Stimulated activated CD8-positive, alpha-beta memory T cell treated with anti-CD3 and anti-CD28 coated beads, Interleukin-7, amount 100 ng/mL, for 24 hours (primary cell): ENCODE measurements around the gene EEIG1.
"Not testable (repeated sequence)": the region's sequence is repeated elsewhere in the genome, so short reads cannot be mapped to it uniquely, and the experiment has no call there.

Source experiments
- DNase-seq: peaks from one replicate; pipeline ENCODE4 v3.0.0-alpha.2; 2020; ENCODE audit warnings: low read depth

EEIG1 gene

DNA sequence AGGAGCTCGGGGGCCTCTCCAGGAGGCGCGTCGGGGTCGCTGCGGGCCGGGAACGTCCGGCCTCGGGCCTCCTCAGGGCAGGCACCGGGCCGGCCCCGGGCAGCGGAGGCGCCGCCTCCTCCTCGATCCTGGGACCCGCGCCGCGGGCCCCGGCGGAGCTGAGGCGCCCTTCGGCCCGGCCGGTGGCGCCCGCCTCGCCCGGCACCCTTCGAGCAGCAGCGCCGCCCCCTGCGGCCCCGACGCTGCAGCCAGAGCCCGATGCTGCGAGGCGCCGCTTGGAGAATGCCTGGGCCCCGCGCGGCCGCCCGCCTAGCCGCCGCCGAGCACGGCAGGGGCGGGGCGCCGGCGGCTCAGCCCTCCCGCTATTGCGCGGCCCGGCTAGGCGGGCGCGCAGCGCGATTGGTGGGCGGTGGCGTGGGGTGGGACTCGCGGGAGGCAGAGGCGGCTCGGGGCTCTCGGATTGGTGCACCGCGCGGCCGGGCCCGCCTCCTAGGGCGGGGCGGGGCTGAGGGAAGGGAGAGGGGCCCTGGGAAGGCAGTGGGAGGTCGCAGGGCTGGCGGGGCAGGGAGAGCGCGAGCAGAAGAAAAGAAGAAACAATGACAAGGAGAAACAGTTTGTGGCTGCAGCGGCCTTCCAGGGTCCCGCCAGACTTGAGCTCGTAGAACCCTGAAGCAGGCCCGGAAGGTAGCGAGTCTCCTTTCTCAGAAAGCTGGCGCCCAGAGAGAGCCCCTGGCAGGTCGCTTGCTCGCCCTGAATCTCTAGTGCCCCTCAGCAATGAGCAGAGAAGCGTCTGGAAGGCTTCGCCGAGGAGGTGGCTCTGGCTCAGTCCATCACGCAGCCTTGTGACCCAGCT is at the start of gene EEIG1:
TSS of gene EEIG1 (minus strand) at position 284 of the 853 bp plus-strand sequence. CDS start 852 bp downstream, outside the sequence.
- DNase-seq = peak; percentile 91

DNA sequence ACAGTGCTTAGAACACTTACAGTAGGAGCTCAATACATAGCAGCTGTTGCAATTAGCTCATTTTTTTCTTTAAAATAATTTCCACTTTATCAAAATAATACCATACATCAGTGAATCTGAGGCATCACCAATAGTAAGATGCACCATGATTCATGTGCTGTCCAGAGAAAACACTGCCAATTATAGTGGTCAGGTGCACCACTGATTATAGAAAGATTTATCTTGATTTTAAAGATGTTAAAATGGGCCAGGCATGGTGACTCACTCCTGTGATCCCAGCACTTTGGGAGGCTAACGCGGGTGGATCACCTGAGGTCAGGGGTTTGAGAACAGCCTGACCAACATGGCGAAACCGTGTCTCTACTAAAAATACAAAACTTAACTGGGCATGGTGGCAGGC is 46.9 kb upstream of the EEIG1 start:
- DNase-seq = no peak

DNA sequence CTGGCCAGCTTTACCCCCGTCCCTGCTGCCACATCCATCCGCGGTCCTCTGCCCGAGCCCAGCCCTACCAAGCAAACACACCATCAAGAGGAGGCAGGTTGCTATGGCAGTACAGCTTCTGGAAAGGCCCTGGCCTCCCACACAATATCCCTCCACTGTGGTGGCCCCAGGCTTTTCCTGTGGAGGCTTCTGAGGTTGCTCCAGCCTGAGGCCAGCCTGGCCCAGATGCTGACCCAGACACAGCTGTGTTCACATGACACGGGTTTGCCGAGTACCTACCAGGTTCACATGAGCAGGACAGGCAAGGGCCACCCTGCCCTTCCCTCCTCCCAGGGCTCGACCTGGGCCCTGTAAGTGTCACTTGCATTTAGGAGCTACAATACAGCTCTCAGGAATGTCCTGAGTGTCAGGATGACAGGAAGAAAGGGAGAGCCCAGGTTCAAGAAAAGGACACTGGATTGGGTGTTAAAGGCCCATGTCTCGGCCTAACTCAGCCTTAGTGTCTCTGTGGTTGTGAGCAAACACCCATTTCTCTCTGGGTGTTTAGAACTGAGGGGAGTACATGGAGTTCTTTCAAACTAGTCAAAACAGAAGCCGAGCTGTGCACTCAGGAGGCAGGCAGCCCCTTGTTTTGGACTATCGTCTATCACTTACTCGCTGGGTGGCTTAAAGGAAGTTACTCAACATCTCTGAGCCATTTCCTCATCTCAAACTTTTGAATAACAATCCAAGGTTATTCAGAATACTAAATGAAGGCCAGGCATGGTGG is 46.2 kb upstream of the EEIG1 start:
- no peak for DNase-seq

DNA sequence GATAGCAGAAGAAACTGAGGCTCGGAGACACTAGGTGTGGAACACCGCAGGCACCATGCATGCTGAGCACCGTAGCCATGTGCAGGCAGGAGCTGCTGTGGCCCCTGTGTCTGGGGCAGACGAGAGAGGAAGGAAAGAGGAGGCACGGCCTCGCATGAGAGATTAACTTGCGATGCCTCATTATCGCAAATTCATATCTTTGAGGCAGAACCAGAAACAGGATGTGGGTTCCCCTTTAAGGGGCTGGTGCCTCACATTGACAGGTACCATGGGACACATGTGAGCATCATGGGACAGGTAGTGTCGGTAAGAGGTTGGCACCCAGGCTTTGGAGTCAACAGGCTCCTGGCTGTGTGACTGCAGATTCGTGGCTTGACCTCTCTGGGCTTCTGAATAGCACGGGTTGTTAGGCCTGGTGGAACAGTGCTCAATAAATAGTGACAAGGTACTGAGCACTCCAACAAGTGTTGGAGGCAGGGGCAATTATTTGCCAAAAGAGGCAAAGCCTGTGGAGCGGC is 45.5 kb upstream of the EEIG1 start:
- DNase-seq = no peak

DNA sequence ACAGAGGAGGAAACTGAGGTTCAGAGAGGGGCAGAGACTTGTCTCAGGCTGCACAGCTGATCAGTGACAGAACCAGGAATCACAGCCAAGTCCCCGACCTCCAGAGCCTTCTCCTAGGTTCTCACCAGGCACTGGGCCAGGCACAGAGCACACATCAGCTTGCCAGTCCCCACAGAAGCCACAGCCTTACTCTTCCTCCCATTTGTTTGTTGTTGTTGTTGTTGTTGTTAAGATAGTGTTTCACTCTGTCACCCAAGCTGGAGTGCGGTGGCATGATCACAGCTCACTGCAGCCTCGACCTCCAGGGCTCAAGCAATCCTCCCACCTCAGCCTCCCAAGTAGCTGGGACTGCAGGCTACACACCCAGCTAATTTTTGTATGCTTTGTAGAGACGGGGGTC is 44.9 kb upstream of the EEIG1 start:
- DNase-seq = no peak

DNA sequence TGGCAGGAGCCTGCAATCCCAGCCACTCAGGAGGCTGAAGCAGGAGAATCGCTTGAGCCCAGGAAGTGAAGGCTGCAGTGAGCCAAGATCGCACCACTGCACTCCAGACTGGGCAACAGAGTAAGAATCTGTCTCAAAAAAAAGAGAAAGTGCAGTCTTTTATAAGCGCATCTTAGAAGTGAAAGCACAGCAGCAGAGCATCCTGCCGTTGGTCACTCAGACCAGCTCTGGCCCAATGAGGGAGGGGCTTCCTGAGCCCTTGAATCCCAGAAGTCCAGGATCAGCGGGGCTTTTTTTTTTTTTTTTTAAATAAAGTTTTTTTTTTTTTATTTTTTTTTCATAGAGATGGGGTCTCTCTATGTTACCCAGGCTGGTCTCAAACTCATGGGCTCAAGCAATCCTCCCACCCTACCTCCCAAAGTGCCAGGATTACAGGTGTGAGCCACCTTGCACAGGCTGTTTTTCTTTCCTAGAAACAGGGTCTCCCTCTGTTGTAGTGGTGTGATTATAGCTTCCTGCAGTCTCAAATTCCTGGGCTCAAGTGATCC is 44.0 kb upstream of the EEIG1 start:
- no peak for DNase-seq

DNA sequence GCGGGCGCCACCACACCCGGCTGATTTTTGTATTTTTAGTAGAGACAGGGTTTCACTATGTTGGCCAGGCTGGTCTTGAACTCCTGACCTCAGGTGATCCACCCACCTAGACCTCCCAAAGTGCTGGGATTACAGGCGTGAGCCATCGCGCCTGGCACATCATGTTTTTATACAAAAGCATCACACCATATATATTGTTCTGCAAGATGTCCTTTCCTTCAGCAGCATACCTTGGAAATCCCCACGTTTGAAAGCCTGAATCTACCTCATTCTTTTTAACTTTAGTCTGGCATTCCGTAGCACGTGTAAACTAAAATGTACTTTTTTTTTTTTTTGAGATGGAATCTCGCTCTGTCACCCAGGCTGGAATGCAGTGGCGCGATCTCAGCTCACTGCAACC is 42.9 kb upstream of the EEIG1 start:
- DNase-seq = not testable (repeated sequence)

DNA sequence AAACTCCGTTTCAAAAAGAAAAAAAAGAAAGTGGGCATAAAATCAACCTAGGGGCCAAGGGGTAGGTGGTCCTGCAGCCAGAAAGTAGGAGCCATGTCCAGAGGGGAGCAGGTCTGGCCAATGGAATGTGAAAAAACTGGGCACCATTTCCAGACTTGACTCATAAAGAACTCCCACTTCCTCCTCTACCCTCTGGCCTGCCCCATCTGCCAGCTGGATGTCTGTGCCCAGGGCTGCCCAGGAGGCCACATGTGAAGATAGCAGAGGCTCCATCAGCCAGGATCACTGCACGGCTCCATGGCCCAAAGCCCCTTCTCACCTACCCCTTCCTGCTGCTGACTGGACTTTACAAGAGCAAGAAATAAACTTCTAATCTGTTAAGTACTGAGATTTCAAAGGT is 42.1 kb upstream of the EEIG1 start:
- no peak for DNase-seq

DNA sequence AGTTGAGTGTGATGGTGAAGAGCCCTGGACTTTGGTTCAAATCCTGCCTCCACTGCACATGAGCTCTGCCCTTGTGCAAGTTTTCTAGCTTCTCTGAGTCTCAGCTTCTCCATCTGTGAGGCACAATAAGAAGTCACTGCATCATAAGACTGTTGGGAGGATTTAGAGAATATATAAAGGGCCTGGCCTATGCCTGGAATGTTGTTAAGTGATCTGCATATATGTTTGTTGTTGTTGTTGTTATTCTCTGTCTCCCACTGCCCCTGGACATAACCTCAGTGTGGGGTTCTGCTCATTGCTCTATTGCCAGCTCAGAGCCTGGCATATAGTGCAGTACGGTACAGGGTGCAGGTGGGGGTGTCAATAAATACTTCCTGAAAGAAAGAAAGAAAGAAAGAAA is 40.3 kb upstream of the EEIG1 start:
- no peak for DNase-seq

DNA sequence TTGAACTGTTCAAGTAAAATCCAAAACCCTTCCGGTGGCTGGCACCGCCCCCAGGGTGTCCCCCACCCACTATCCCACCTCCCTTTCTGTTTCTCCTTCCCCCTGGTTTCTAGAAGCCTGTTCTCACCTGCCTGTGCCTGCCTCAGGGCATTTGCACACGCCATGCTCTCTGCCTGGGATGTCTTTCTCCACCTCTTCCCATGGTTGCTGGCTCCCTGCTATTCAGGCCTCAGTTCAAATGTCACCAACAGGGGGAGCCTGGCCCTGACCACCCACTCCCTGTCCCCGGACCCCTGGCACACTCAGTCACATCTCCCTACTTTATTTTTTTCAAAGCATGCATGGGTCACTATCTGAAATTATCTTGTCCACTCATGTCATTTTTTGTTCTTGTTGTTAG is 39.9 kb upstream of the EEIG1 start:
- no peak for DNase-seq

DNA sequence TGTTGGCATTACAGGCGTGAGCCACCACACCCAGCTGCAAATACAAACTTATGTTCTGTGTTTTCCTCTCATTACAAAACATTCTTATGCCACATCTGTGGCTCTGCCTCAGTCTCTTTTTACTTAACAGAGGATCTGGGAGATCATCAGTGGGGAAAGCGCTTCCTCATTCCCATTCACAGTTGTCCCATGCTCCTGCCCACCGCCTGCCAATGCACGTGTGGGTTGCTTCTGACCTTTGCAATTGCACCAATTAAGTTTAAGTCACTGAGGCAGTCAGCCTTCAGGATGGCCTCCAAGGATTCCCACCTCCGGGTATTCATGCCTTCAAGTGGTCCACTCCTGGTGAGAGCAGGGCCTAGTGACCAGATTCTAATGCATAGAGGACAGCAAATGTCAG is 34.9 kb upstream of the EEIG1 start:
- DNase-seq = no peak

DNA sequence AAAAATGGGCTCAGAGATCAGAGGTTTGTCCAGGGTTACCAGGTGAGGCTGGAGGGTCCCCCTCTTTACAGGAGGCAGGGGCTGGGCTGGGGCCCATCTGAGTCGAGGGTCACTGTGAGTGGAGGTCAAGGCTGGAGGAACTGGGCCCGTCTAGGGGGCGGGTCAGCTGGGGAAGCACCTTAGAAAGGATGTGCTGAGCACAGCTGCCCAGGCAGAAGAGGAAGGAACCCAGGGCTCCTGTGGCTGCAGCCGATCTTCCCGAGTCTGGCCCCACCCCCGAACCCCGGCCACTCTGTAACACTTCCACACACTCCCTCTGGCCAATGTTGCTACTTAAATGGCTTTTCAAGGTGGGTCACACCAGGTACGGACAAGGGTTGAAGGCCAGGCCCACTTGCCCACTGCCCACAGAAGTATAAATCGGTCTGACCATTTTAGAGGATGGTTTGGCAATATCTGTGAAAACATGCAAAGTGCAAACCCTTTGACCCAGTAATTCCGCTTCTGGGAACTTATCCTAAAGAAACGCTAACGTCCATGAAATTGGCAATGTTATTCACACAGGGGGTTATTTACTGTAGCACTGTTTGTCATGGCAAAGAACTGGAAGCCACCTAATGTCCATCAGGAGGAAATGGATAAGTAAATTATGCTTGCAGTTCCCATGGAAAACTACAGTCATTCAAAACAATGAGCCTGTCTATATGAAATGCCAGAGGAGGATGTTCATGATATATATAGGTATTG is 30.5 kb upstream of the EEIG1 start:
- DNase-seq = no peak

DNA sequence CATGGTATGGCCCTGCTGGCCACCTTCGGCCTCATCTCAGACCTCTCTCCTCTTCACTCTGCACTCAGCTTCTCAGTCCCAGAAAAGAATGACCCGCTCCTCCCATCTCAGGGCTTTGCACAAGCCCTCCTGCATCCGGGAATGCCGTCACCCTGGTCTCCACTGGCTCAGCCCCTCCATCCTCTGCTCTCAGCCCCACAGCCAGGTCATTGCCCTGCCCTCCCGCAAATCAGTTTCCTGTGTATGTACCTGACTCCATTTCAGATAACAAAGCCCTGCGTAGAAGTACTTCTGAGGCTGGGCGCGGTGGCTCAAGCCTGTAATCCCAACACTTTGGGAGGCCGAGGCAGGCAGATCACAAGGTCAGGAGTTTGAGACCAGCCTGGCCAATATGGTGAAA is 28.9 kb upstream of the EEIG1 start:
- no peak for DNase-seq

DNA sequence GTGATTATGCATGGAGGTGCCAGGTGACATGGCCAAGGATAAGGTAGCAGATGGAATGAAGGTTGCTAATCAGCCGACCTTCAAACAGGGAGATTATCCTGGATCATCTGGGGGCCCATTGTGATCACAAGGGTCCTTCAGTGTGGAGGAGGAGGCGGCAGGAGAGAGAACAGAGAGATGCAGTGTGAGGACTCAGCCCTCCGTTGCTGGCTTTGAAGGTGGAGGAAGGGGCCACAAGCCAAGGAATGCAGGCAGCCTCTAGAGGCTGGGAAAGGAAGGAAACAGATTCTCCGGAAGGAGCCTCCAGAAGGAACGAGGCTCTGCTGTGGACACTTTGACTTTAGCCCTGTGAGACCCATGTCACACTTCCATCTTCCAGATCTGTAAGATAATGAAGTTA is 27.4 kb upstream of the EEIG1 start:
- no peak for DNase-seq

DNA sequence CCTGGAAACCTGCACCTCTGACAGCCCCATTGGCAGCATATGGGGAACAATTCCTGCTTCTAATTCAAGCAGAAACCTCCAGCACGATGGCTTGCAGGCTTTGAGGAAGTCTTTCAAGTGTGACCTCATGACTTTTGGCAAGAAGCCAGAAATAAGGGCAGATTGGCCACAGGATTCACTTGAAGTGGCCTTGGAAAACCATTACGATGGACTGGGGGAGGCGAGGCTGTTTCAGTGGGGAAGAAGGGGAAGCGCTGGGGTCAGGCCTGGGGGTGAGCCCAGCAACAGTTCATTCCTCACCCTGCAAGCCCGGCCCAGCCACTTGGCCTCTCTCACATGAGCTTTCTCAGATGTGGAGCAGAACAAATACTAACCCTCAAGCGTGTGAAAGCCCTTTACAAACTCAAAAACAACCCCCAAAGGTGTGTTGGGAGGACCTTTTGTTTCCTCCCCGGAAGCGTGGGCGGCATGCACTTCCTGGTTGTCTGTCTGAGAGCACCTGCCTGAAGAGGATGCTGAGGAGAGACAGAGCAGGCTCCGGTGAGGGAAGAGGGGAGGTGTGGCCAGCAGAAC is 26.9 kb upstream of the EEIG1 start:
- peak; percentile 68 for DNase-seq

DNA sequence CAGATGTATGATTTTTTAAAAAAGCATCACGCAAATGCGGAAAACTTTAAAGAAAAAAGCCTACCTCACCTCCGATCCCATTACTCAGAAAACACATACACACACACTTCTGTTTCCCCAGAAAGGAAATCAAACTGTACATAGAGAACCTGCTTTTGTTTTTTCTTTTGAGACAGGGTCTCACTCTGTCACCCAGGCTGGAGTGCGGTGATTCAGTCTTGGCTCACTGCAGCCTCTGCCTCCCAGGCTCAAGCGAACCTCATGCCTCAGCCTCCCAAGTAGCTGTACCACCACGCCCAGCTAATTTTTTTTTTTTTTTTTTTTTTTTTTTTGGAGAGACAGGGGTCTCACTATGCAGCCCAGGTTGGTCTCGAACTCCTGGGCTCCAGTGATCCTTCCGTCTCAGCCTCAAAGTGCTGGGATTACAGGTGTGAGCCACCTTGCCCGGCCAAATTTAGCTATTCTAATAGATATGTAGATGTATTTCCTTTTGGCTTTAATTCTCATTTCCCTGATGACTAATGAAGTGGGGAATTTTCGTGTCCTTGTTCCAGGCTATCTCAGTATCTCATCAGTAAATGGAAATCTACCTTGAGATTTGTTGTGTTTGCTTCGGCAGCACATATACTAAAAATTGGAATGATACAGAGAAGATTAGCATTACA is 25.7 kb upstream of the EEIG1 start:
- no peak for DNase-seq

DNA sequence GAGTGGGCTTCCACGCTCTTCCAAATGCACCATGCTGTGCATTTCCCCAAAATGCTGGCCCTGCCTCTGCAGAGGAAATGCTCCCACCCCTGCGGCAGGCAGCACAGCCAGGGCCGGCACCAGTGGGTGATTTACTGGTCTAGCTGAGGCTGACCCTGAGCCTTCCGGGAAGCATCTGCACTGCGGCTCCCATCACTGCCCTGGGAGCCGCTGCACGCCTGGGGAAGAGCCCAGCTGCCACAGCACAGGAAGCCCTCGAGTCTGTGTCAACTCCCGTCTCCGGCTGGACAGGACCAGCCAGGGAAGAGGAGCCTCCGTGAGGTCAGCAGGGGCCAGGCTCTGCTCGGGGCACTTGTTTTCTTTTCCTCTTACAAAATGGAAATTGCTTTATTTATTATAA is 25.1 kb upstream of the EEIG1 start:
- no peak for DNase-seq

DNA sequence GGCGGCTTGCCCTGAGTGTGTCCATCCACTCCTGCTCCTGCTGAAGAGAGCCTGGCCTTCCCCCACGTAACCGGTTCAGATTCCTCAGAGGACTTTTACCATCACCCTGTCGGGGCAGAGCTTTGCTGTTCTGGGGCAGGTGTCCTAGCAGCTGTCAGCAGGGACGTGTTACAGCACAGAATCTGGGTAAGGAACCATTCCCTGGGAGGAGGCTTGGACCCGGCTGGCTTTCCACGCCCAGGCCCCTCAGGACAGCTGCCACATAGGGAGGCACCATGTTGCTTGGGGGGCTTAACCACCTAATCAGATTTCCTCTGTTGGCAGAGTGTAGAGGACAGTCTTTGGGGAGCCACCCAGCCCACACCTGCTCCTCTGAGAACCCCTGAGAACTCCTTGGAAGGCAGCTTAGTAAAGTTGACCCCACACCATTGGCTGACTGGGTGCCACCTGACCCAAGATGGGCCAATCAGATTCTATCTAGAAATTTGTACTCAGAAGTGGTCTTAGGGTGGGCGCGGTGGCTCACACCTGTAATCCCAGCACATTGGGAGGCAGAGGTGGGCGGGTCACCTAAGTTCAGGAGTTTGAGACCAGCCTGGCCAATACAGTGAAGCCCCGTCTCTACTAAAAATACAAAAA is 23.3 kb upstream of the EEIG1 start:
- no peak for DNase-seq

DNA sequence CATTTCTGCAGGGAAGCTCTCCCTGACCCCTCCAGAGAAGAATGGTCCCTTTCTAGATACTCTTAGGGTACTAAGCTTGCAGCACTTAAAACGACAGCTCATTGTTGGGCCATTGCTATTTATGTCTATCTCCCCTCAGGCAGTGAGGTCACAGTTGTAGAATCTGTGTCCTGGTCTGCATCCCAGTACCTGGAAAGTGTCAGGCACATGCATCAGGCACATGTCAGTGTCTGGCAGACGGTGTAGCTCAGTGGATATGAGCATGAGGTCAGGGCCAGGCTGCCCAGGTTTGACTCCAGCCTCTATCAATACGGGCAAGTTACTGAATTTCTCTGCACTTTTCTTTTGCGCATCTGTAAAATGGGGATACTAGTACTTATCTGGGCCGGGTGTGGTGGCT is 22.2 kb upstream of the EEIG1 start:
- DNase-seq = no peak

DNA sequence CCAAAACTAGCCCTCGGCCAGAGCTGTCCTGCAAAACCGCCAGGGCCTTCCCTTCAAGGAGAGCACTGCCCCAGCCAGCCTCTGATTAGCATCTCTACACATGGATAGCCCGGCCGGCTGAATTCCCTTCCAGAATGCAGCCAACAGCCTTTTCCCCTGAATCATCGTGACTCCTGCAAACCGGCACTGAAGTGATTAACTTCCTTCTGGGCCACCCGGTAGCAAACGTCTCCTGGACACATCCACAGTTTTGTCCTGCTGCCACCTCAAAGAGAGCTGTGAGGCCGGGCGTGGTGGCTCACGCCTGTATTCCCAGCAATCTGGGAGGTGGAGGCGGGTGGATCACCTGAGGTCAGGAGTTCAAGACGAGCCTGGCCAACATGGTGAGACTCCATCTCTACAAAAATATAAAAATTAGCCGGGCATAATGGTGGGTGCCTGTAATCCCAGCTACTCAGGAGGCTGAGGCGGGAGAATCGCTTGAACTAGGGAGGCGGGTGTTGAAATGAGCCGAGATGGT is 21.1 kb upstream of the EEIG1 start:
- no peak for DNase-seq
